ENCODE data around the gene NOVA1.

The NOVA1 gene

DNA sequence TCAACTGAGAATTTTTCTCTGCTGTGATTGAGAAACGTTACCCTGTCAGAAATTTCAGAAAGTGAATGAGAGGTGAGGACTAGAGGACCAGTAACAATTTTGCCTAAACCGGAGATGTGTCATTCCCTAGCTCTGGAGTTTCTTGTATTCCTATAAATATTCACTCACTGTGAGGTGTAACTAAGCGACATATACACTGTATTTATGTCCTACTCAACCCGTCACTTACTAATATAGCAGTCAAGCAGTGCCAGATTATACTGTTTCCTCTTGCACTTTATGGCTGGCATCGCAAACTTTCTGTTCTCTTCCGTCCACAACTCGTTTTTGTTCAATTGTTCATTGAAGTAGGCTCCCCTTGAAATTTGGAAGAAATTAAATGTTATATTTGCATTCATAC, 192.9 kb downstream of the NOVA1 start:
- DNase-seq (ENCODE audit: low read depth, low spot score), result no peak
- Histone ChIP-seq H3K27ac (ENCODE audit: low read length) (no peak overlapping the region), H3K36me3 (ENCODE audit: control insufficient read depth, insufficient read depth, low read length) (no peaks in the 10 kb centered on the region), H3K4me1 (ENCODE audit: control insufficient read depth, insufficient read depth, low read length) (no peaks in the 10 kb centered on the region), H3K27me3 (ENCODE audit: control insufficient read depth, insufficient read depth, low read length) (no peaks in the 10 kb centered on the region), H3K4me3 (ENCODE audit: low read length) (no peak overlapping the region), H3K9me3 (ENCODE audit: control insufficient read depth, insufficient read depth, low read length) (no peaks in the 10 kb centered on the region)
- no CpG with 5 or more reads among the region's 7 CpGs for WGBS (ENCODE audit: insufficient coverage, insufficient read length)

DNA sequence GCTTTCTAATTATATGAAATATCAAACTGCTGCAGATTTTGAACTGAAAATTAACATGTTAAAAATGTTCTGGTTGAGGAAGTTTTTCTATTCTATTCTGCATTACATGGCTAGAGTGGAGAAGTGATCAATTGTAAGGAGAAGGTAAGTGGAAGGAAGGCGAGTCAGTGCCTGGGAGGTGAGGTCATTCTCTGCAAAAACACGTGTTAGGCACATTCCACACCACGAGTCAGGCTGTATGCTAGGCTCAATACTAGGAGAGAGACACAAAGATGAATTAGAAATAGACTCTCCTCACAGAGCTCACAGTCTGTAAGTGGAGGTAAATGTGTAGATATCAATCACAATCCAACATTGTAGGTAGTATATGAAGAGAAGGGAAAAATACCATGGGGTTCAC, 194.1 kb downstream of the NOVA1 start:
- Histone ChIP-seq H3K9me3 (ENCODE audit: control insufficient read depth, insufficient read depth, low read length) (no peaks in the 10 kb centered on the region), H3K27ac (ENCODE audit: low read length) (no peak overlapping the region), H3K27me3 (ENCODE audit: control insufficient read depth, insufficient read depth, low read length) (no peaks in the 10 kb centered on the region), H3K4me1 (ENCODE audit: control insufficient read depth, insufficient read depth, low read length) (no peaks in the 10 kb centered on the region), H3K4me3 (ENCODE audit: low read length) (no peak overlapping the region), H3K36me3 (ENCODE audit: control insufficient read depth, insufficient read depth, low read length) (no peaks in the 10 kb centered on the region)
- DNase-seq (ENCODE audit: low read depth, low spot score), result no peak
- no CpG with 5 or more reads among the region's 3 CpGs for WGBS (ENCODE audit: insufficient coverage, insufficient read length)

DNA sequence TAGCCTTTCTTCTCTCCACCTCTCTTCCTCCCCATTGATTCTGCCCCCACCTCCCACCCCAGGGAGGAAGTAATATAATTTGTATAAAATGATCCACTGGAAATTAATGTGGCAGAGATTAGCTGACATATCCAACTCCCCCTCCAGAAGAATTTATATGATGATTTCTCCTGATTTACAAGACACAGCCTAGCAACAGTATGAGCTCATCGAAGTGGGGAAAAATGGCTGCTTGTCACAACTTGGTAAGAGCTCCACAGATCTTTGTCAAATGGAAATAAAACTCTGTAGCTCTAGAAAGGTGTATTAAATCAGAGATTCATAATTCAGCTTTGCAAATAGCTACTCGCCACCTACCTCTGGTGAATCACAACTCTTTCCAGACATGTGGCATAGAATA, 195.7 kb downstream of the NOVA1 start:
- Histone ChIP-seq H3K27ac (ENCODE audit: low read length) (no peak overlapping the region), H3K27me3 (ENCODE audit: control insufficient read depth, insufficient read depth, low read length) (no peaks in the 10 kb centered on the region), H3K4me3 (ENCODE audit: low read length) (no peak overlapping the region), H3K9me3 (ENCODE audit: control insufficient read depth, insufficient read depth, low read length) (no peaks in the 10 kb centered on the region), H3K36me3 (ENCODE audit: control insufficient read depth, insufficient read depth, low read length) (no peaks in the 10 kb centered on the region), H3K4me1 (ENCODE audit: control insufficient read depth, insufficient read depth, low read length) (no peaks in the 10 kb centered on the region)
- no peak for DNase-seq (ENCODE audit: low read depth, low spot score)
- WGBS (ENCODE audit: insufficient coverage, insufficient read length), result no CpG with 5 or more reads among the region's 2 CpGs

DNA sequence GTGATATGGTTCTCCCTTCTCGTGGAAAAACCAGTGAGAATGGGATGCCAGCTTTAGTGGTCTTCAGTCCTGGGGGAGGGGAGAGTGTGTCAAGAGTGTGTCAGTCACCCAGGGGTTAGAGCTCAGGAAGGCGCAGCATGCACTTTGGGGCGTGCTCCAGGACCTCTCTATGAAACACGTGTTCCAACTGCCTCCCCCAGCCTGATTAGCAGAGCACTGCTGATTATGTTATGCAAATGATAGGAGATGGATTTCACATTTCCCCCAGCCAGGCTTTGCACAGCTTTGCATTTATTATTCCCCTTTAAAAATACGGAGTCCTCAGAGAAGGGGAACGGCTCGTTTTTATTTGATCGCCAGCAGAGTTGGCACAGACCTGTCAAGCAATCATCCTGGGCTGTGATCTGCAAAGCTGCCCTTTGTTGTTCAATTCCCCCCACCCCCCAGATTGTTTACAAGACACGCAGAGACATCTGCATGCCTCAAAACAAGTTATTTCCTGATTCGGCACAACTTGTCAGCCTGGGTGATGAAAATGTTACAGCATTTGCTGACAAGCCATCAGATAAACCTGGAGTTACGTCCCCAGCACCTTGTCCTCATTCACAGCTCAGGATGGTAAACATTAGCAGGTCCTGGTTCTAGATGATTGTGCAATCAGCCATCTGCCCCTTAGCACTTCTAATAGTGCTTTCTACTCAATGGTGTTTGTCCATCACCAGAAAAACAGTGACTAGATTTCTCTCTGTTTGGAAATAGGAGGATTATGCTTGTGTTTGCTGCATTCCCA, 196.5 kb downstream of the NOVA1 start:
- DNase-seq (ENCODE audit: low read depth, low spot score), result no peak
- Histone ChIP-seq H3K27me3 (ENCODE audit: control insufficient read depth, insufficient read depth, low read length) (no peaks in the 10 kb centered on the region), H3K4me1 (ENCODE audit: control insufficient read depth, insufficient read depth, low read length) (no peaks in the 10 kb centered on the region), H3K36me3 (ENCODE audit: control insufficient read depth, insufficient read depth, low read length) (no peaks in the 10 kb centered on the region), H3K27ac (ENCODE audit: low read length) (no peak overlapping the region), H3K4me3 (ENCODE audit: low read length) (no peak overlapping the region), H3K9me3 (ENCODE audit: control insufficient read depth, insufficient read depth, low read length) (no peaks in the 10 kb centered on the region)
- no CpG with 5 or more reads among the region's 11 CpGs for WGBS (ENCODE audit: insufficient coverage, insufficient read length)

DNA sequence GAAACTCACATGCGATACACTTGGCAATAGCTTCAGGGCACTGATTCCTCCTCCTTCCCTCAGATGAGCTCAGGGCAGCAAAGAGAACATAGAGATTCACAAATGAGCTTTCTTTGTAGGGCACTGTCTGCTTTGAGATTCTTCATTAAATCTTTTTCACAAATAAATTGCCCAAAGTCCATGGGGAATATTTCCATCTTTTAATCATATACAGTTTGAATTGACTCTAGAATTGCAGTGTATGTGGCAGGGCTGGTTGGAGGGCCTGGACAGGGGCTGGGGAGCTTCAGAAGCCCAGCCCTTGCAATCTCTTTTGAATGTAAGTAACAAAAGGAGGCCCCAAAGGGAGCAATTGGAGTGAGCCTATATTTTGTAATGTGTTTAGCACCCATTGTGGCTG, 197.5 kb downstream of the NOVA1 start:
- Histone ChIP-seq H3K27me3 (ENCODE audit: control insufficient read depth, insufficient read depth, low read length) (no peaks in the 10 kb centered on the region), H3K4me1 (ENCODE audit: control insufficient read depth, insufficient read depth, low read length) (no peaks in the 10 kb centered on the region), H3K9me3 (ENCODE audit: control insufficient read depth, insufficient read depth, low read length) (no peaks in the 10 kb centered on the region), H3K27ac (ENCODE audit: low read length) (no peak overlapping the region), H3K4me3 (ENCODE audit: low read length) (no peak overlapping the region), H3K36me3 (ENCODE audit: control insufficient read depth, insufficient read depth, low read length) (no peaks in the 10 kb centered on the region)
- WGBS (ENCODE audit: insufficient coverage, insufficient read length), result no CpG with 5 or more reads among the region's 1 CpG
- no peak for DNase-seq (ENCODE audit: low read depth, low spot score)

DNA sequence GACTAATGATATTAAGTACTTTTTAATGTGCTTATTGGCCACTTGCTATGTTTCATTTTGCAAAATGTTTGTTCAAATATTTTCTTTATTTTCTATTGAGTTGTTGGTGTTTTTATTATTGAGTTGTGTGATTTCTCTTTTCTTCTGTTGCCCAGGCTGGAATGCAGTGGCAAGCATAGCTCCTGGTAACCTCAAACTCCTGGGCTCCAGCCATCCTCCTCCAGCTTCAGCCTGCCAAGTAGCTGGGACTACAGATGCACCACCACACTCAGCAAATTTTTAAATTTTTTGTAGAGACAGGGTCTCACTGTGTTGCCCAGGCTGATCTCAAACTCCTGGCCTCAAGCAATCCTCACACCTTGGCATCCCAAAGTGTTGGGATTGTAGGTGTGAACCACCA, 199.2 kb downstream of the NOVA1 start:
- no peaks in the 10 kb centered on the region for H3K36me3 ChIP-seq (ENCODE audit: control insufficient read depth, insufficient read depth, low read length)
- no peaks in the 10 kb centered on the region for H3K27me3 ChIP-seq (ENCODE audit: control insufficient read depth, insufficient read depth, low read length)
- H3K27ac ChIP-seq (ENCODE audit: low read length), result no peak overlapping the region
- no peak for DNase-seq (ENCODE audit: low read depth, low spot score)
- H3K4me3 ChIP-seq (ENCODE audit: low read length), result no peak overlapping the region
- 0 out of 2 replicates have a peak, but pooled peaks cover 1% of the 10 kb centered on the region for H3K4me1 ChIP-seq (ENCODE audit: control insufficient read depth, insufficient read depth, low read length)
- H3K9me3 ChIP-seq (ENCODE audit: control insufficient read depth, insufficient read depth, low read length), result no peaks in the 10 kb centered on the region
